B cell (primary cell): ENCODE measurements around the gene ATXN1. TPM values are rescaled to one million over a fixed set of nuclear protein-coding genes. Genes with fewer than 3 reads are reported as not detected.

Source experiments
- ATAC-seq: fragments of 200-7000 bp; cut with Tn5 transposase; one replicate; pipeline ENCODE4 v1.10.0; 2021; ENCODE audit warnings: low read depth, mild to moderate bottlenecking, moderate number of reproducible peaks, moderate library complexity
- CTCF ChIA-PET: fragments of 350-600 bp; sonication (Branson Sonifier 250); formaldehyde crosslinking; loops from one replicate; lab custom pipeline; 2021; ENCODE audit warnings: antibody characterized with exemption, inconsistent platforms; lab: Charles Lee
- POLR2A ChIA-PET: fragments of 350-600 bp; sonication (Branson Sonifier 250); formaldehyde crosslinking; loops from one replicate; lab custom pipeline; 2021; ENCODE audit warnings: antibody characterized with exemption; lab: Charles Lee
- DNase-seq: peaks from one replicate; pipeline ENCODE4 v3.0.0; 2013
- H2AFZ ChIP-seq: 2 replicates; pipeline ENCODE4 v1.6.1; 2012; ENCODE audit warnings: mild to moderate bottlenecking, low read depth, low read length; ENCODE audit not compliant: insufficient read depth, poor library complexity, severe bottlenecking
- H3K27ac ChIP-seq, 2 donors: 1 replicate in 1 of 2; 2 replicates in 1 of 2; pipeline ENCODE4 v1.5.1; 2012 to 2013; ENCODE audit warnings: low read length in 2 of 2, mild to moderate bottlenecking in 2 of 2, moderate library complexity in 1 of 2
- H3K27me3 ChIP-seq, 4 experiments: fragments of 200-600 bp in 1 of 4; sonication (generic) in 1 of 4; replicated peaks in 1 of 4; 1 replicate in 2 of 4; 2 replicates in 2 of 4; pipeline versions ENCODE4 v1.6.1 to v1.7.0; 2013 to 2016; ENCODE audit warnings: low read length in 3 of 4, mild to moderate bottlenecking in 2 of 4, mixed read lengths in 1 of 4, moderate library complexity in 1 of 4; ENCODE audit not compliant: insufficient read depth in 4 of 4, control insufficient read depth in 3 of 4; ENCODE audit errors: control extremely low read depth in 1 of 4
- H3K36me3 ChIP-seq, 2 experiments: replicated peaks in 1 of 2; 1 replicate in 1 of 2; 2 replicates in 1 of 2; pipeline versions ENCODE4 v1.6.1 to v1.7.1; 2013; ENCODE audit warnings: low read length in 1 of 2; ENCODE audit not compliant: insufficient read depth in 2 of 2, control insufficient read depth in 1 of 2; ENCODE audit errors: control extremely low read depth in 1 of 2, extremely low read depth in 1 of 2
- H3K4me1 ChIP-seq, 2 donors: fragments of 200-600 bp in 1 of 2; sonication (generic) in 1 of 2; 1 replicate in 1 of 2; 2 replicates in 1 of 2; pipeline versions ENCODE4 v1.5.1 to v1.6.1; 2013 to 2017; ENCODE audit warnings: low read length in 2 of 2; ENCODE audit not compliant: control insufficient read depth in 2 of 2, insufficient read depth in 2 of 2
- H3K4me2 ChIP-seq: replicated peaks from 2 replicates; pipeline ENCODE3; 2012; ENCODE audit warnings: mild to moderate bottlenecking, low read depth, low read length; ENCODE audit not compliant: poor library complexity, severe bottlenecking
- H3K4me3 ChIP-seq, 5 experiments: fragments of 200-600 bp in 1 of 5; sonication (generic) in 1 of 5; 1 replicate in 3 of 5; 2 replicates in 2 of 5; pipeline versions ENCODE4 v1.5.1 to v1.7.0; 2011 to 2016; ENCODE audit warnings: low read length in 4 of 5, mild to moderate bottlenecking in 4 of 5, low read depth in 2 of 5, control low read depth in 1 of 5, moderate library complexity in 1 of 5; ENCODE audit not compliant: insufficient read depth in 1 of 5; ENCODE audit errors: control extremely low read depth in 1 of 5, extremely low read depth in 1 of 5
- H3K79me2 ChIP-seq: fragments of 200-600 bp; sonication (generic); one replicate; pipeline ENCODE4 v1.6.0; 2016; ENCODE audit warnings: low read length; ENCODE audit not compliant: control insufficient read depth, insufficient read depth
- H3K9ac ChIP-seq: fragments of 200-600 bp; sonication (generic); 2 replicates; pipeline ENCODE4 v1.6.1; 2017; ENCODE audit warnings: mild to moderate bottlenecking, low read length, moderate library complexity
- H3K9me3 ChIP-seq, 3 donors: one replicate each; pipeline versions ENCODE4 v1.6.1 to v1.7.1; 2013; ENCODE audit warnings: low read length in 2 of 3; ENCODE audit not compliant: control insufficient read depth in 2 of 3, insufficient read depth in 1 of 3; ENCODE audit errors: control extremely low read depth in 1 of 3
- H4K20me1 ChIP-seq: 2 replicates; pipeline ENCODE4 v1.6.0; 2012; ENCODE audit warnings: mild to moderate bottlenecking, low read length; ENCODE audit not compliant: insufficient read depth, control insufficient read depth, poor library complexity, severe bottlenecking
- H3K27ac Mint-ChIP-seq: one replicate; pipeline ENCODE4 v1.8.0; 2021; ENCODE audit warnings: mixed read lengths
- H3K27me3 Mint-ChIP-seq: one replicate; pipeline ENCODE4 v1.8.0; 2021; ENCODE audit warnings: mixed read lengths
- H3K4me1 Mint-ChIP-seq: one replicate; pipeline ENCODE4 v1.8.0; 2021; ENCODE audit warnings: mixed read lengths
- H3K4me3 Mint-ChIP-seq: one replicate; pipeline ENCODE4 v1.8.0; 2021; ENCODE audit warnings: mixed read lengths
- H3K9me3 Mint-ChIP-seq: one replicate; pipeline ENCODE4 v1.8.0; 2022; ENCODE audit warnings: mixed read lengths; ENCODE audit not compliant: insufficient read depth
- EZH2 ChIP-seq: IDR thresholded peaks from 2 replicates; pipeline ENCODE4 v1.6.1; 2012; ENCODE audit warnings: borderline replicate concordance, low read depth, mild to moderate bottlenecking, moderate library complexity, low read length; ENCODE audit not compliant: insufficient read depth, poor library complexity, severe bottlenecking
- WGBS: methylation state at CpG from one replicate; pipeline ENCODE4 v1.1.5; 2013; ENCODE audit warnings: missing lambda C conversion rate; ENCODE audit not compliant: insufficient coverage; 5-methylcytosine and 5-hydroxymethylcytosine counted together
- intact Hi-C: fragments of 100-400 bp; cut with micrococcal nuclease; formaldehyde crosslinking; loops from one replicate; pipeline ENCODE4 v1.10.0; 2022
- polyA plus RNA-seq: library from polyadenylated mRNA; depleted of rRNA; stranded (reverse); fragments of >200 nt; gene quantifications from 2 replicates; pipeline ENCODE4 v1.2.3, GENCODE V29; 2012
- total RNA-seq, 2 donors: library from RNA; stranded (reverse); fragments of 120-200 nt in 1 of 2; gene quantifications; 1 replicate in 1 of 2; 2 replicates in 1 of 2; pipeline versions ENCODE4 v1.2.3 to v1.2.4, GENCODE V29; 2013 to 2022
- TF ChIP-seq, protein P1 (sequence below): fragments of 200-600 bp; IDR thresholded peaks from one replicate; pipeline ENCODE4 v1.8.0; 2022; ENCODE audit warnings: antibody characterized with exemption, mild to moderate bottlenecking

The ATXN1 gene
- total and polyA plus RNA-seq, 2 donors (not counting 1 experiment from before 2014, with no cell fraction given), result 5.7 to 63.8 TPM

DNA sequence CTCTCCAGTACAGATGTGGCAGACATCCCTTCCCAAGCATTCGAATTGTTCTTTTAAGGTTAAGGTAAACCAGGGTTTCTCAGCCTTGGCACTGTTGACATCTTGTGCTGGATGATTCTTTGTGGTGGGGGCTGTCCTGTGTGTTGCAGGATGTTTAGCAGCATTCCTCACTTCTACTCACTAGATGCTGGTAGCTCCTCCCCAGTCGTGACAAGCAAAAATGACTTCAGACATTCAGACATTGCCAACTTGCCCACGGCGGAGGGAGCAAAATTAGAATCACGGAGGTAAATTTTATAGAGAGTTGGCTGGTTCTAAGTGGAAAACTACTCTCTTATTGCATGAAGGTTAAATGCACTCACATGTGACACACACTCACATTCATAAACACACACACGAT is 334.1 kb downstream of the ATXN1 start:
- H3K27me3 Mint-ChIP-seq, result no peaks in the 10 kb centered on the region
- peaks cover 32% of the 10 kb centered on the region for H3K4me1 Mint-ChIP-seq
- Histone ChIP-seq H4K20me1 (no peaks in the 10 kb centered on the region), H3K4me2 (no peak overlapping the region), H3K4me1 (peaks cover 4 to 17% of the 10 kb centered on the region in 2 donors), H3K79me2 (no peaks in the 10 kb centered on the region), H3K27ac (no peak overlapping the region), H2AFZ (no peak overlapping the region), H3K9me3 (no peaks in the 10 kb centered on the region), H3K9ac (no peak overlapping the region), H3K36me3 (no peaks in the 10 kb centered on the region), H3K4me3 (no peak overlapping the region), H3K27me3 (no peaks in the 10 kb centered on the region)
- DNase-seq (no peak), ATAC-seq (no peak)
- CTCF ChIA-PET, result interaction anchor here (0.9 to 1.2 kb wide), 2 partner anchors 17 to 85 kb away, joined by 3 read pairs; no protein-coding TSS in a partner anchor
- no peaks in the 10 kb centered on the region for H3K9me3 Mint-ChIP-seq
- TF ChIP-seq EZH2, result no peak
- TF ChIP-seq, protein P1, sequence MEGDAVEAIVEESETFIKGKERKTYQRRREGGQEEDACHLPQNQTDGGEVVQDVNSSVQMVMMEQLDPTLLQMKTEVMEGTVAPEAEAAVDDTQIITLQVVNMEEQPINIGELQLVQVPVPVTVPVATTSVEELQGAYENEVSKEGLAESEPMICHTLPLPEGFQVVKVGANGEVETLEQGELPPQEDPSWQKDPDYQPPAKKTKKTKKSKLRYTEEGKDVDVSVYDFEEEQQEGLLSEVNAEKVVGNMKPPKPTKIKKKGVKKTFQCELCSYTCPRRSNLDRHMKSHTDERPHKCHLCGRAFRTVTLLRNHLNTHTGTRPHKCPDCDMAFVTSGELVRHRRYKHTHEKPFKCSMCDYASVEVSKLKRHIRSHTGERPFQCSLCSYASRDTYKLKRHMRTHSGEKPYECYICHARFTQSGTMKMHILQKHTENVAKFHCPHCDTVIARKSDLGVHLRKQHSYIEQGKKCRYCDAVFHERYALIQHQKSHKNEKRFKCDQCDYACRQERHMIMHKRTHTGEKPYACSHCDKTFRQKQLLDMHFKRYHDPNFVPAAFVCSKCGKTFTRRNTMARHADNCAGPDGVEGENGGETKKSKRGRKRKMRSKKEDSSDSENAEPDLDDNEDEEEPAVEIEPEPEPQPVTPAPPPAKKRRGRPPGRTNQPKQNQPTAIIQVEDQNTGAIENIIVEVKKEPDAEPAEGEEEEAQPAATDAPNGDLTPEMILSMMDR, result no peak
- intact Hi-C loops, result no loop called here
- no peak overlapping the region for H3K27ac Mint-ChIP-seq
- 83% methylated on average over 1 of the region's 6 CpGs for WGBS
- no peak overlapping the region for H3K4me3 Mint-ChIP-seq
- POLR2A ChIA-PET, result no interaction called here

DNA sequence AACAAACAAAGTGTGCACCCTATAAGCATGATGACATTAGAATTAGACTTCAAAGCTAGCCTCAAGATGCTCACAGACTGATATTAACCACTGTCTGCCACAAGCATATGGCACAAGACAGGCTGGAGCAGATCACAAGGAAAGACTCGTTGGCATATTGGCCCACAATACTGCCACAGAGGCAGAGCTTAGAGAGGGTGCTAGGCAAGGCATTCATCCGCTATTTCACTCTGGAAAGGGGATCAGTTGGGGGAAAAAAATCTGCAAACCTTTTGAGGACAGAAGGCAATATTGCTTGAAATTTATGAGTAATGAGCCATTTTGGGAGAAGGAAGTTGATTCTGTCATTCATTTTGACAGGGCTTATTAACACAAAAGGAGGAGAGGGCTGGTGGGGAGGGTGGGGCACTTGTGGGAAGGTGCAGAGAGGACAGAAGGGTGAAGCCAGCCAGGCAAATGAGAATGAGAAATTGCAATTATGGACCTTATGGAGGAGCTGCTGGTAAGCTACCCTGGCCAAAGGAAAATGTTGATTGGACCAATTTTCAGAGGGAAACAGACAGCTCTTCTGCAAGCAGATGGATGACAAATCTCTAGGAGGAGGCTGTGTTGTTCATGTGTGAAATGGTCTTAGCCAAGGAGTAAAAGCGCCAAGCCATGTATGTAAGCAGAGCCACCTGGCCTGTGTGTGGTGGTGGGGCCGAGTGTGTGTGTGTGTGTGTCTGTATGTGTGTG is 335.2 kb downstream of the ATXN1 start:
- Mint-ChIP-seq H3K4me1 (peaks cover 32% of the 10 kb centered on the region), H3K4me3 (no peak overlapping the region), H3K27ac (peak overlapping the region; percentile 51), H3K27me3 (no peaks in the 10 kb centered on the region), H3K9me3 (no peaks in the 10 kb centered on the region)
- H4K20me1 ChIP-seq, result no peaks in the 10 kb centered on the region
- H3K79me2 ChIP-seq, result no peaks in the 10 kb centered on the region
- no peak for ATAC-seq
- peaks cover 8 to 18% of the 10 kb centered on the region in 2 donors for H3K4me1 ChIP-seq
- no peak overlapping the region for H3K9ac ChIP-seq
- intact Hi-C loops, result no loop called here
- no peak overlapping the region for H3K4me2 ChIP-seq
- no peaks in the 10 kb centered on the region for H3K27me3 ChIP-seq
- TF ChIP-seq EZH2, result no peak
- TF ChIP-seq, protein P1, result no peak
- no peak for DNase-seq
- H3K27ac ChIP-seq, result no peak overlapping the region
- WGBS, result 96% methylated on average over 3 of the region's 4 CpGs
- no peak overlapping the region for H3K4me3 ChIP-seq
- H3K36me3 ChIP-seq, result no peaks in the 10 kb centered on the region
- POLR2A ChIA-PET, result no interaction called here
- CTCF ChIA-PET, result no interaction called here
- H3K9me3 ChIP-seq, result no peaks in the 10 kb centered on the region
- H2AFZ ChIP-seq, result no peak overlapping the region
